ENCODE data around the gene CCDC120. TPM values are rescaled to one million over a fixed set of nuclear protein-coding genes. Genes with fewer than 3 reads are reported as not detected.

CCDC120 gene
- total RNA-seq, 2 experiments from 2014 or later: 3.5 to 3.7 TPM

- Mint-ChIP-seq H3K9me3 (no peaks in the 10 kb centered on the region), H3K4me1 (ENCODE audit: low read depth) (peaks cover 15% of the 10 kb centered on the region), H3K36me3 (ENCODE audit: low read depth) (peaks cover 18% of the 10 kb centered on the region), H3K27ac (peak overlapping the region; percentile 30), H3K4me3 (peak overlapping the region; percentile 81), H3K27me3 (no peaks in the 10 kb centered on the region)
- intact Hi-C loops (cut with micrococcal nuclease): no loop called here
- ChIA-PET CTCF (no interaction called here), POLR2A (no interaction called here)
- no peak for TF ChIP-seq CTCF (IDR thresholded peaks at IDR 0.05)
- ATAC-seq (no peak), DNase-seq (no peak)
Measured at GRCh38 chrX:49072712-49073095, 13.9 kb downstream of the CCDC120 start.

GRCh38 chrX:49073601-49074575 is 15.1 kb downstream of the CCDC120 start, which contains the start of gene PRAF2:
Gene PRAF2, minus strand, starts transcription at chrX:49074002. Its CDS starts 15 bp downstream, at chrX:49073987.
- intact Hi-C loops (cut with micrococcal nuclease): no loop called here
- Mint-ChIP-seq H3K36me3 (ENCODE audit: low read depth) (peaks cover 19% of the 10 kb centered on the region), H3K27ac (peak within 1 kb of the TSS; percentile 83), H3K4me1 (ENCODE audit: low read depth) (peaks cover 20% of the 10 kb centered on the region), H3K27me3 (no peaks in the 10 kb centered on the region), H3K4me3 (peak within 1 kb of the TSS; percentile 81), H3K9me3 (no peaks in the 10 kb centered on the region)
- ATAC-seq: peak; percentile 98
- POLR2A ChIA-PET: no interaction called here
- DNase-seq: peak; percentile 94
- CTCF ChIA-PET: no interaction called here
- TF ChIP-seq CTCF (IDR thresholded peaks at IDR 0.05): no peak

GRCh38 chrX:49075347-49075746 is 16.5 kb downstream of the CCDC120 start:
- ATAC-seq (no peak), DNase-seq (no peak)
- no peak for TF ChIP-seq CTCF (IDR thresholded peaks at IDR 0.05)
- Mint-ChIP-seq H3K9me3 (no peaks in the 10 kb centered on the region), H3K4me3 (no peak overlapping the region), H3K27ac (no peak overlapping the region), H3K4me1 (ENCODE audit: low read depth) (peaks cover 25% of the 10 kb centered on the region), H3K36me3 (ENCODE audit: low read depth) (peaks cover 19% of the 10 kb centered on the region), H3K27me3 (no peaks in the 10 kb centered on the region)
- intact Hi-C loops (cut with micrococcal nuclease): no loop called here
- ChIA-PET CTCF (no interaction called here), POLR2A (no interaction called here)

- ATAC-seq (no peak), DNase-seq (no peak)
- Mint-ChIP-seq H3K27ac (no peak overlapping the region), H3K36me3 (ENCODE audit: low read depth) (peaks cover 10% of the 10 kb centered on the region), H3K4me3 (no peak overlapping the region), H3K4me1 (ENCODE audit: low read depth) (peaks cover 26% of the 10 kb centered on the region), H3K9me3 (no peaks in the 10 kb centered on the region), H3K27me3 (no peaks in the 10 kb centered on the region)
- no peak for TF ChIP-seq CTCF (IDR thresholded peaks at IDR 0.05)
- POLR2A ChIA-PET: interaction anchor here (0.6 kb wide), 1 partner anchor 159 kb away, joined by 3 read pairs; no protein-coding TSS in a partner anchor
- intact Hi-C loops (cut with micrococcal nuclease): no loop called here
- CTCF ChIA-PET: no interaction called here
Measured at GRCh38 chrX:49077941-49078340, 19.1 kb downstream of the CCDC120 start.
